GM19023 (cell line): Measurements from ENCODE around the gene TPPP.

Experiments
- ATAC-seq: cut with Tn5 transposase; IDR thresholded peaks from one replicate; pipeline ENCODE4 v1.9.1; 2021; ENCODE audit warnings: mild to moderate bottlenecking, moderate library complexity; ENCODE audit not compliant: unreplicated experiment

TPPP gene

DNA sequence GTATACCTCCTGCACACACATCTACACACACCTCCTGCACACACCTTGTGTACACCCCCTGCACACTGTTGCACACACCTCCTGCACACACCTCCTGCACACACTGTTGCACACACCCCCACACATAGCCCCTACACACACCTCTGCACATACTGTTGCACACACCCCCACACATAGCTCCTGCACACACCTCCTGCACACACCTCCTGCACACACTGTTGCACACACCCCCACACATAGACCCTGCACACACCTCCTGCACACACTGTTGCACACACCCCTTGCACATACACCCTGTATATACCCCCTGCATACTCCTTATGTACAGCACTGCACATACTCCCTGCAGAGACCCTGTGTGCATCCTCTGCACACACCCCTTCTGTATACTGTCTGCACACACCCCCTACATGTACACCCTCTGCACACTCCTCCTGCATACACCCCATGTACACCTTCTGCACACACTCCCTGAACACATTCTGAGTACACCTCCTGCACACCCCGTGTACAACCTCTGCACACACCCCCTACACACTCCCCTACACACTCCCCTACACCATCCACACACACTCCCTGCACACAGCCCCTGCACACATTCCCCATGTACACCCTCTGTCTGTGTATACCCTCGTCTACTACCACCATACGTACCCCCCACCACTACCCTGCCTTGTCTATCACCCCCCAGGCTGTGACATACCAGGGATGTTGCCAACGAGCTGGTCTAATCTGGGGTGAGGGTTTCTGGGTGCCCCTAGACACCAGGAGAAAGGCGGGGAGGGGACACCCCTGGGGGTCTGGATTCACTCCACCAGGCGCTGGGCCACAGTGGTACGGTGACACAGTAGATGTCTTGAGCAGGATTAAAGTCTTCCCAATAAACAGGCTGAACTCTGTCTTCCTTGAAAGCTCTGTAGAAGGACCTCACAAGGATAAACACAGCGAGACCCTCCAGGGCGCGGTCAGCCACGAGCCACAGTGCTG lies 82.1 kb downstream of the TPPP start:
- ATAC-seq, result no peak

DNA sequence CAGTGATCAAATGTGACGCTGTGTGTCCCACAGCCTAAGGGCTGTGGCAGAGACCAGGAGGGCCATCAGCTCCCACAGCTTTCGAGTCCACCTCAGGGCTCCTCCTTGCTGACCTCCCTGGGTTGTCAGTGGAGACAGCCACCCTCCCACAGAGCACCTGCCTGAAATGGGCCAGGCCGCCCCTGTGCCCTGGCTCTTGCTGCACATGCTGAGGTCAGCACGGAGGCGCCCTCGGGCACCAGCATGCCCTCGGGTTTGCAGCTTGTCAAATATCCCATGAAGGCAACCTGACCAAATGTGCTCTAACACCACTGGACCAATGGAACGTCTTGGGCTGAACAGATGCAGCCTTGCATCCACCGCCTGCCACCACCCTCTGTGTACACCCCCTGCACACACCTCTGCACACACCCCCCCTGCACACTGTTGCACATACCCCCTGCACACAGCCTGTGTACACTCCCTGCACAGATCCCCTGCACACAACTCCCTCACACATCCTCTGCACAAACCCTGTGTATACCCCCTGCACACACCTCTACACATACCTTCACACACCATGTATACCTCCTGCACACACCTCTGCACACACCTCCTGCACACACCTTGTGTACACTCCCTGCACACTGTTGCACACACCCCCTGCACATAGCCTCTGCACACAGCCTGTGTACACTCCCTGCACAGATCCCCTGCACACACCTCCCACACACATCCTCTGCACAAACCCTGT lies 83.0 kb downstream of the TPPP start:
- no peak for ATAC-seq
